GM21423 (cell line): ENCODE data around the gene LRBA.

Source experiments
- ATAC-seq: cut with Tn5 transposase; IDR thresholded peaks from one replicate; pipeline ENCODE4 v1.9.1; 2021; ENCODE audit warnings: mild to moderate bottlenecking, moderate library complexity; ENCODE audit not compliant: unreplicated experiment

Gene LRBA

GRCh38 chr4:150310159-150310895 lies 704.8 kb downstream of the LRBA start:
- ATAC-seq: no peak

- ATAC-seq: no peak
These were observed 706.1 kb downstream of the LRBA start for GRCh38 chr4:150308824-150309472.

- no peak for ATAC-seq
These were observed 708.4 kb downstream of the LRBA start for GRCh38 chr4:150306719-150307118.

- no peak for ATAC-seq
These were observed 709.1 kb downstream of the LRBA start for GRCh38 chr4:150305995-150306394.

- ATAC-seq: no peak
These were observed 712.5 kb downstream of the LRBA start for GRCh38 chr4:150302553-150302952.

- no peak for ATAC-seq
These were observed 715.3 kb downstream of the LRBA start for GRCh38 chr4:150299816-150300215.

GRCh38 chr4:150297861-150298474 lies 717.1 kb downstream of the LRBA start:
- ATAC-seq: no peak

- no peak for ATAC-seq
These were observed 725.2 kb downstream of the LRBA start for GRCh38 chr4:150289881-150290280.

- ATAC-seq: no peak
These were observed 725.9 kb downstream of the LRBA start for GRCh38 chr4:150289198-150289597.

GRCh38 chr4:150286656-150287055 lies 728.4 kb downstream of the LRBA start:
- ATAC-seq: no peak

GRCh38 chr4:150283689-150284088 lies 731.4 kb downstream of the LRBA start:
- ATAC-seq: no peak

- ATAC-seq: no peak
These were observed 734.1 kb downstream of the LRBA start for GRCh38 chr4:150280975-150281374.

GRCh38 chr4:150280081-150280895 lies 734.8 kb downstream of the LRBA start:
- ATAC-seq: no peak

- no peak for ATAC-seq
These were observed 736.9 kb downstream of the LRBA start for GRCh38 chr4:150278206-150278605.

GRCh38 chr4:150268444-150268843 lies 746.6 kb downstream of the LRBA start:
- ATAC-seq: no peak

GRCh38 chr4:150265806-150266205 lies 749.3 kb downstream of the LRBA start:
- ATAC-seq: no peak

- ATAC-seq: no peak
These were observed 750.4 kb downstream of the LRBA start for GRCh38 chr4:150264595-150265161.

GRCh38 chr4:150262611-150263010 lies 752.5 kb downstream of the LRBA start:
- no peak for ATAC-seq

- ATAC-seq: no peak
These were observed 753.5 kb downstream of the LRBA start for GRCh38 chr4:150261571-150261970.

- ATAC-seq: no peak
These were observed 755.1 kb downstream of the LRBA start for GRCh38 chr4:150259861-150260567.
